Measurements from ENCODE around the gene QRICH2. TPM values are rescaled to one million over a fixed set of nuclear protein-coding genes. Genes with fewer than 3 reads are reported as not detected.

The QRICH2 gene
- total and polyA plus RNA-seq, 4 donors = 0.56 to 6.1 (median 0.67) TPM

- no peak for DNase-seq (ENCODE audit: low spot score)
- Histone ChIP-seq H3K27ac (ENCODE audit: low read depth in 1 of 2, low read length in 2 of 2) (no peak overlapping the region), H3K4me1 (ENCODE audit: control insufficient read depth in 4 of 4, insufficient read depth in 4 of 4, low read length in 3 of 4) (peaks cover 0 to 16% (median 13%) of the 10 kb centered on the region in 4 donors), H3K27me3 (ENCODE audit: control insufficient read depth in 4 of 4, insufficient read depth in 4 of 4, low read length in 3 of 4) (no peaks in the 10 kb centered on the region), H3K9ac (ENCODE audit: low read depth in 1 of 2, low read length in 2 of 2) (no peak overlapping the region), H3K36me3 (ENCODE audit: control insufficient read depth in 4 of 4, insufficient read depth in 3 of 4, low read depth in 1 of 4, low read length in 3 of 4) (peaks cover 10 to 20% (median 15%) of the 10 kb centered on the region in 4 donors), H3K4me3 (ENCODE audit: low read depth in 1 of 3, low read length in 3 of 3) (no peak overlapping the region), H3K9me3 (ENCODE audit: control insufficient read depth in 4 of 4, low read length in 3 of 4) (no peaks in the 10 kb centered on the region)
- TF ChIP-seq YY1 (IDR thresholded peaks at IDR 0.05) = no peak
- no peak for TF ChIP-seq NR2F2 (IDR thresholded peaks at IDR 0.05)
- TF ChIP-seq TAF1 (conservative IDR thresholded peaks at IDR 0.05) = no peak
- TF ChIP-seq, protein P1, sequence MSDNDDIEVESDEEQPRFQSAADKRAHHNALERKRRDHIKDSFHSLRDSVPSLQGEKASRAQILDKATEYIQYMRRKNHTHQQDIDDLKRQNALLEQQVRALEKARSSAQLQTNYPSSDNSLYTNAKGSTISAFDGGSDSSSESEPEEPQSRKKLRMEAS (IDR thresholded peaks at IDR 0.05) = no peak
- no peak for TF ChIP-seq ZBTB33 (IDR thresholded peaks at IDR 0.05)
- TF ChIP-seq HNF4G (IDR thresholded peaks at IDR 0.05) = no peak
- TF ChIP-seq SP1 (IDR thresholded peaks at IDR 0.05) = no peak
- TF ChIP-seq EGR1 (IDR thresholded peaks at IDR 0.05; ENCODE audit: low read depth in 2 of 2) = no peak
- no peak for TF ChIP-seq CTCF (IDR thresholded peaks at IDR 0.05; ENCODE audit: low read depth, low read length, missing input control)
- no peak for TF ChIP-seq JUND (IDR thresholded peaks at IDR 0.05)
- no peak for TF ChIP-seq RAD21 (IDR thresholded peaks at IDR 0.05)
- no peak for TF ChIP-seq HNF4A (conservative IDR thresholded peaks at IDR 0.05)
- TF ChIP-seq ATF3 (IDR thresholded peaks at IDR 0.05) = no peak
- no peak for TF ChIP-seq FOXA1 (IDR thresholded peaks at IDR 0.05)
- no peak for TF ChIP-seq FOXA2 (IDR thresholded peaks at IDR 0.05)
- TF ChIP-seq RXRA (IDR thresholded peaks at IDR 0.05) = no peak
- no peak for TF ChIP-seq GABPA (IDR thresholded peaks at IDR 0.05 in 1 of 2, conservative IDR thresholded peaks at IDR 0.05 in 1 of 2)
- 96% methylated on average over 7 of the region's 7 CpGs for WGBS
Observed at GRCh38 chr17:76343106-76343505, 35.0 kb upstream of the QRICH2 start.

DNA sequence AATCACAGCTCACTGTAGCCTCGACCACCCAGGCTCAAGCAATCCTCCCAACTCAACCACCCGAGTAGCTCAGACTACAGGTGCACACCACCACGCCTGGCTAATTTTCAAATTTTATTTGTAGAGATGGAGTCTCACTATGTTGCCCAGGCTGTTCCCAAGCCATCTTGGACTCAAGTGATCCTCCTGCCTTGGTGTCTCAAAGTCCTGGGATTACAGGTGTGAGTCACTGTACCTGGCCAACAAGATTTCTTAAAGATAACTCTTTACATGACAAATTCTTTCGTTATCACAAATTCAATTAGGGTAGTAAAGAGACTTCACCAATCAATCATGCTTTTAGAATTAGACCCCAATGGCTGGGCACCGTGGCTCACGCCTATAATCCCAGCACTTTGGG lies 33.2 kb upstream of the QRICH2 start:
- Histone ChIP-seq H3K9me3 (ENCODE audit: control insufficient read depth in 4 of 4, low read length in 3 of 4) (no peaks in the 10 kb centered on the region), H3K4me3 (ENCODE audit: low read depth in 1 of 3, low read length in 3 of 3) (no peak overlapping the region), H3K4me1 (ENCODE audit: control insufficient read depth in 4 of 4, insufficient read depth in 4 of 4, low read length in 3 of 4) (peaks cover 0 to 12% (median 10%) of the 10 kb centered on the region in 4 donors), H3K27me3 (ENCODE audit: control insufficient read depth in 4 of 4, insufficient read depth in 4 of 4, low read length in 3 of 4) (no peaks in the 10 kb centered on the region), H3K27ac (ENCODE audit: low read depth in 1 of 2, low read length in 2 of 2) (no peak overlapping the region), H3K36me3 (ENCODE audit: control insufficient read depth in 4 of 4, insufficient read depth in 3 of 4, low read depth in 1 of 4, low read length in 3 of 4) (peaks cover 3 to 15% (median 11%) of the 10 kb centered on the region in 4 donors), H3K9ac (ENCODE audit: low read depth in 1 of 2, low read length in 2 of 2) (no peak overlapping the region)
- no peak for DNase-seq (ENCODE audit: low spot score)
- 96% methylated on average over 6 of the region's 6 CpGs for WGBS
- TF ChIP-seq SP1 (IDR thresholded peaks at IDR 0.05) = no peak
- no peak for TF ChIP-seq RAD21 (IDR thresholded peaks at IDR 0.05)
- no peak for TF ChIP-seq EGR1 (IDR thresholded peaks at IDR 0.05; ENCODE audit: low read depth in 2 of 2)
- TF ChIP-seq CTCF (IDR thresholded peaks at IDR 0.05; ENCODE audit: low read depth, low read length, missing input control) = no peak
- no peak for TF ChIP-seq GABPA (IDR thresholded peaks at IDR 0.05 in 1 of 2, conservative IDR thresholded peaks at IDR 0.05 in 1 of 2)
- TF ChIP-seq ZBTB33 (IDR thresholded peaks at IDR 0.05) = no peak
- no peak for TF ChIP-seq JUND (IDR thresholded peaks at IDR 0.05)
- no peak for TF ChIP-seq NR2F2 (IDR thresholded peaks at IDR 0.05)
- no peak for TF ChIP-seq YY1 (IDR thresholded peaks at IDR 0.05)
- no peak for TF ChIP-seq ATF3 (IDR thresholded peaks at IDR 0.05)
- no peak for TF ChIP-seq HNF4G (IDR thresholded peaks at IDR 0.05)
- no peak for TF ChIP-seq RXRA (IDR thresholded peaks at IDR 0.05)
- TF ChIP-seq TAF1 (conservative IDR thresholded peaks at IDR 0.05) = no peak
- TF ChIP-seq, protein P2, sequence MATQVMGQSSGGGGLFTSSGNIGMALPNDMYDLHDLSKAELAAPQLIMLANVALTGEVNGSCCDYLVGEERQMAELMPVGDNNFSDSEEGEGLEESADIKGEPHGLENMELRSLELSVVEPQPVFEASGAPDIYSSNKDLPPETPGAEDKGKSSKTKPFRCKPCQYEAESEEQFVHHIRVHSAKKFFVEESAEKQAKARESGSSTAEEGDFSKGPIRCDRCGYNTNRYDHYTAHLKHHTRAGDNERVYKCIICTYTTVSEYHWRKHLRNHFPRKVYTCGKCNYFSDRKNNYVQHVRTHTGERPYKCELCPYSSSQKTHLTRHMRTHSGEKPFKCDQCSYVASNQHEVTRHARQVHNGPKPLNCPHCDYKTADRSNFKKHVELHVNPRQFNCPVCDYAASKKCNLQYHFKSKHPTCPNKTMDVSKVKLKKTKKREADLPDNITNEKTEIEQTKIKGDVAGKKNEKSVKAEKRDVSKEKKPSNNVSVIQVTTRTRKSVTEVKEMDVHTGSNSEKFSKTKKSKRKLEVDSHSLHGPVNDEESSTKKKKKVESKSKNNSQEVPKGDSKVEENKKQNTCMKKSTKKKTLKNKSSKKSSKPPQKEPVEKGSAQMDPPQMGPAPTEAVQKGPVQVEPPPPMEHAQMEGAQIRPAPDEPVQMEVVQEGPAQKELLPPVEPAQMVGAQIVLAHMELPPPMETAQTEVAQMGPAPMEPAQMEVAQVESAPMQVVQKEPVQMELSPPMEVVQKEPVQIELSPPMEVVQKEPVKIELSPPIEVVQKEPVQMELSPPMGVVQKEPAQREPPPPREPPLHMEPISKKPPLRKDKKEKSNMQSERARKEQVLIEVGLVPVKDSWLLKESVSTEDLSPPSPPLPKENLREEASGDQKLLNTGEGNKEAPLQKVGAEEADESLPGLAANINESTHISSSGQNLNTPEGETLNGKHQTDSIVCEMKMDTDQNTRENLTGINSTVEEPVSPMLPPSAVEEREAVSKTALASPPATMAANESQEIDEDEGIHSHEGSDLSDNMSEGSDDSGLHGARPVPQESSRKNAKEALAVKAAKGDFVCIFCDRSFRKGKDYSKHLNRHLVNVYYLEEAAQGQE (IDR thresholded peaks at IDR 0.05) = no peak
- TF ChIP-seq FOXA2 (IDR thresholded peaks at IDR 0.05) = no peak
- no peak for TF ChIP-seq FOXA1 (IDR thresholded peaks at IDR 0.05)

All from liver (tissue), 9 donors.